IMR-90 (cell line): ENCODE data around the gene TMEM37. TPM values are rescaled to one million over a fixed set of nuclear protein-coding genes. Genes with fewer than 3 reads are reported as not detected.

Experiments
- ATAC-seq: fragments of 200-7000 bp; cut with Tn5 transposase; 2 replicates; pipeline ENCODE4 v1.9.1; 2020; ENCODE audit warnings: low read depth, mild to moderate bottlenecking, moderate library complexity
- BruUV-seq: library from RNA; stranded (reverse); fragments of 400-500 nt; replicated peaks from 2 replicates; lab custom pipeline; 2021; lab: Mats Ljungman, UMichigan
- CTCF ChIA-PET: fragments of 300-600 bp; formaldehyde crosslinking; extraction: SDS; loops from one replicate; lab custom pipeline; 2021; ENCODE audit warnings: antibody characterized with exemption; lab: Yijun Ruan, JAX
- POLR2A ChIA-PET: fragments of 300-600 bp; sonication (Branson Sonifier 250); formaldehyde crosslinking; loops from one replicate; lab custom pipeline; 2022; ENCODE audit warnings: antibody characterized with exemption; ENCODE audit not compliant: unreplicated experiment; lab: Charles Lee
- DNase-seq: peaks from one replicate; pipeline ENCODE4 v3.0.0; 2013
- H2AFZ ChIP-seq: replicated peaks from 2 replicates; pipeline ENCODE3; 2013; ENCODE audit warnings: low read length, mild to moderate bottlenecking; ENCODE audit not compliant: poor library complexity
- H2AK5ac ChIP-seq: 2 replicates; pipeline ENCODE4 v1.6.1; 2013; ENCODE audit warnings: low read depth, low read length, inconsistent platforms
- H2AK9ac ChIP-seq: replicated peaks from 2 replicates; pipeline ENCODE3; 2013; ENCODE audit warnings: mild to moderate bottlenecking, low read depth, low read length, moderate library complexity; ENCODE audit not compliant: poor library complexity
- H2BK120ac ChIP-seq: 2 replicates; pipeline ENCODE4 v1.6.1; 2013; ENCODE audit warnings: low read depth, low read length, inconsistent platforms
- H2BK15ac ChIP-seq: 3 replicates; pipeline ENCODE4 v1.6.1; 2013; ENCODE audit warnings: low read depth, low read length, inconsistent platforms
- H2BK20ac ChIP-seq: 2 replicates; pipeline ENCODE4 v1.6.1; 2013; ENCODE audit warnings: low read depth, mild to moderate bottlenecking, inconsistent platforms, low read length, moderate library complexity
- H2BK5ac ChIP-seq: 2 replicates; pipeline ENCODE4 v1.6.1; 2013; ENCODE audit warnings: mild to moderate bottlenecking, low read depth, low read length, inconsistent platforms; ENCODE audit not compliant: poor library complexity, severe bottlenecking
- H3K14ac ChIP-seq: replicated peaks from 2 replicates; pipeline ENCODE4 v1.6.1; 2013; ENCODE audit warnings: low read depth, low read length, inconsistent platforms
- H3K18ac ChIP-seq: 2 replicates; pipeline ENCODE4 v1.6.1; 2013; ENCODE audit warnings: low read depth, low read length, control low read depth
- H3K23ac ChIP-seq: 2 replicates; pipeline ENCODE4 v1.6.1; 2013; ENCODE audit warnings: low read depth, low read length, inconsistent platforms
- H3K27ac ChIP-seq: 2 replicates; pipeline ENCODE4 v1.5.1; 2013; ENCODE audit warnings: mild to moderate bottlenecking, control low read depth, low read length; ENCODE audit not compliant: insufficient read depth
- H3K27me3 ChIP-seq: 2 replicates; pipeline ENCODE4 v1.6.1; 2013; ENCODE audit warnings: low read length; ENCODE audit not compliant: control insufficient read depth, insufficient read depth
- H3K36me3 ChIP-seq: 2 replicates; pipeline ENCODE4 v1.6.1; 2013; ENCODE audit warnings: low read length, mixed read lengths; ENCODE audit not compliant: control insufficient read depth, insufficient read depth
- H3K4ac ChIP-seq: 2 replicates; pipeline ENCODE4 v1.6.1; 2013; ENCODE audit warnings: low read depth, low read length, inconsistent platforms
- H3K4me1 ChIP-seq: 2 replicates; pipeline ENCODE4 v1.6.1; 2013; ENCODE audit warnings: low read length, mixed read lengths; ENCODE audit not compliant: control insufficient read depth, insufficient read depth
- H3K4me2 ChIP-seq: 2 replicates; pipeline ENCODE4 v1.6.1; 2013; ENCODE audit warnings: low read depth, mild to moderate bottlenecking, control low read depth, low read length, moderate library complexity
- H3K4me3 ChIP-seq: 2 replicates; pipeline ENCODE4 v1.5.1; 2013; ENCODE audit warnings: low read depth, mild to moderate bottlenecking, control low read depth, low read length, moderate library complexity; ENCODE audit not compliant: insufficient read depth
- H3K56ac ChIP-seq: 2 replicates; pipeline ENCODE4 v1.6.1; 2013; ENCODE audit warnings: low read length, inconsistent platforms; ENCODE audit not compliant: insufficient read depth; ENCODE audit errors: extremely low read depth
- H3K79me1 ChIP-seq, 2 experiments: 2 replicates each; pipeline ENCODE4 v1.6.1; 2013; ENCODE audit warnings: low read length in 2 of 2, inconsistent platforms in 1 of 2, low read depth in 1 of 2
- H3K9ac ChIP-seq: 2 replicates; pipeline ENCODE4 v1.6.1; 2013; ENCODE audit warnings: low read depth, low read length, control low read depth
- H3K9me1 ChIP-seq: 2 replicates; pipeline ENCODE4 v1.6.1; 2013; ENCODE audit warnings: low read length, inconsistent platforms; ENCODE audit not compliant: insufficient read depth
- H3K9me3 ChIP-seq: 2 replicates; pipeline ENCODE4 v1.6.1; 2013; ENCODE audit warnings: low read length; ENCODE audit not compliant: control insufficient read depth, insufficient read depth
- H4K20me1 ChIP-seq: 2 replicates; pipeline ENCODE4 v1.6.1; 2013; ENCODE audit warnings: low read length, inconsistent platforms; ENCODE audit not compliant: insufficient read depth
- H4K5ac ChIP-seq: 2 replicates; pipeline ENCODE4 v1.6.1; 2013; ENCODE audit warnings: mild to moderate bottlenecking, low read depth, low read length, control low read depth
- H4K8ac ChIP-seq, 2 experiments: 2 replicates each; pipeline ENCODE4 v1.6.1; 2013; ENCODE audit warnings: low read depth in 2 of 2, low read length in 2 of 2, control low read depth in 1 of 2, inconsistent platforms in 1 of 2
- H4K91ac ChIP-seq: 2 replicates; pipeline ENCODE4 v1.6.1; 2013; ENCODE audit warnings: low read depth, low read length, inconsistent platforms; ENCODE audit not compliant: insufficient read depth
- BHLHE40 ChIP-seq: fragments of 150-350 bp; IDR thresholded peaks from 2 replicates; pipeline ENCODE4 v1.6.1; 2016; ENCODE audit warnings: mild to moderate bottlenecking, low read depth, low read length
- CEBPB ChIP-seq: IDR thresholded peaks from 2 replicates; pipeline ENCODE4 v1.6.1; 2012; ENCODE audit warnings: low read depth, low read length, improper control_type of control experiment
- CHD1 ChIP-seq: IDR thresholded peaks from 2 replicates; pipeline ENCODE4 v1.6.1; 2012; ENCODE audit warnings: low read depth, low read length, improper control_type of control experiment
- FOS ChIP-seq: fragments of 150-350 bp; IDR thresholded peaks from 2 replicates; pipeline ENCODE4 v1.6.1; 2016; ENCODE audit warnings: low read depth, low read length
- MAFK ChIP-seq: IDR thresholded peaks from 2 replicates; pipeline ENCODE4 v1.6.1; 2012; ENCODE audit warnings: low read depth, low read length, improper control_type of control experiment
- MAZ ChIP-seq: IDR thresholded peaks from 2 replicates; pipeline ENCODE4 v1.6.1; 2012; ENCODE audit warnings: low read depth, mild to moderate bottlenecking, low read length, improper control_type of control experiment, moderate library complexity, borderline replicate concordance
- MXI1 ChIP-seq: IDR thresholded peaks from 2 replicates; pipeline ENCODE4 v1.6.1; 2012; ENCODE audit warnings: low read depth, mild to moderate bottlenecking, low read length, moderate library complexity, borderline replicate concordance
- NFE2L2 ChIP-seq: fragments of 150-350 bp; IDR thresholded peaks from 2 replicates; pipeline ENCODE4 v1.6.1; 2016; ENCODE audit warnings: low read depth, mild to moderate bottlenecking, low read length
- POLR2A ChIP-seq: IDR thresholded peaks from 2 replicates; pipeline ENCODE4 v1.6.1; 2012; ENCODE audit warnings: mild to moderate bottlenecking, low read depth, low read length
- RAD21 ChIP-seq: IDR thresholded peaks from 2 replicates; pipeline ENCODE4 v1.6.1; 2012; ENCODE audit warnings: low read length, improper control_type of control experiment
- RCOR1 ChIP-seq: IDR thresholded peaks from 2 replicates; pipeline ENCODE4 v1.6.1; 2012; ENCODE audit warnings: mild to moderate bottlenecking, low read length, improper control_type of control experiment; ENCODE audit not compliant: insufficient replicate concordance
- RFX5 ChIP-seq: IDR thresholded peaks from 2 replicates; pipeline ENCODE4 v1.8.0; 2012; ENCODE audit warnings: low read depth, mild to moderate bottlenecking, low read length, moderate library complexity
- SMC3 ChIP-seq: fragments of 150-350 bp; IDR thresholded peaks from 2 replicates; pipeline ENCODE4 v1.6.1; 2016; ENCODE audit warnings: low read depth, mild to moderate bottlenecking, antibody characterized with exemption, low read length, moderate library complexity
- WGBS, 2 experiments: methylation state at CpG; one replicate each; pipeline versions ENCODE4 v1.1.5 to v1.1.7; 2013; ENCODE audit warnings: missing lambda C conversion rate in 2 of 2; ENCODE audit not compliant: insufficient read length in 1 of 2; ENCODE audit errors: extremely low coverage in 2 of 2; 5-methylcytosine and 5-hydroxymethylcytosine counted together
- dilution Hi-C: fragments of 300-500 bp; cut with HindIII; formaldehyde crosslinking; loops from one replicate; pipeline ENCODE4 v1.14.3; 2018; ENCODE audit warnings: low sequenced_read_pairs; ENCODE audit not compliant: unreplicated experiment
- in situ Hi-C: fragments of 300-500 bp; cut with MboI; formaldehyde crosslinking; loops from 3 replicates; pipeline ENCODE4 v1.14.3; 2019; ENCODE audit warnings: low sequenced_read_pairs, inconsistent platforms, mixed read lengths
- intact Hi-C: fragments of 100-400 bp; cut with micrococcal nuclease; formaldehyde crosslinking; loops from 2 replicates; pipeline ENCODE4 v1.10.0; 2022
- polyA plus RNA-seq, 3 experiments: library from polyadenylated mRNA; depleted of rRNA; stranded (reverse); fragments of >200 nt; gene quantifications; 2 replicates each; pipeline ENCODE4 v1.2.3, GENCODE V29; 2012; ENCODE audit warnings: low replicate concordance in 1 of 3
- total RNA-seq: library from RNA; depleted of rRNA; stranded (reverse); fragments of >200 nt; gene quantifications from 2 replicates; pipeline ENCODE4 v1.2.3, GENCODE V29; 2012
- TF ChIP-seq, protein P1 (sequence below): fragments of 150-350 bp; IDR thresholded peaks from 2 replicates; pipeline ENCODE4 v1.6.1; 2017; ENCODE audit warnings: mild to moderate bottlenecking, antibody characterized with exemption, low read length, low read depth
- TF ChIP-seq, protein P2 (sequence below): fragments of 150-350 bp; IDR thresholded peaks from 2 replicates; pipeline ENCODE4 v1.6.1; 2016; ENCODE audit warnings: low read depth, mild to moderate bottlenecking, low read length, moderate library complexity, borderline replicate concordance
- TF ChIP-seq, protein P3 (sequence below): conservative IDR thresholded peaks from 2 replicates; pipeline ENCODE4 v1.5.1; 2012; ENCODE audit warnings: mild to moderate bottlenecking, low read depth, low read length, improper control_type of control experiment

The TMEM37 gene
- total and polyA plus RNA-seq, 2 of the 4 experiments (the other 2 are of a cell fraction): under 0.01 to 0.39 TPM

DNA sequence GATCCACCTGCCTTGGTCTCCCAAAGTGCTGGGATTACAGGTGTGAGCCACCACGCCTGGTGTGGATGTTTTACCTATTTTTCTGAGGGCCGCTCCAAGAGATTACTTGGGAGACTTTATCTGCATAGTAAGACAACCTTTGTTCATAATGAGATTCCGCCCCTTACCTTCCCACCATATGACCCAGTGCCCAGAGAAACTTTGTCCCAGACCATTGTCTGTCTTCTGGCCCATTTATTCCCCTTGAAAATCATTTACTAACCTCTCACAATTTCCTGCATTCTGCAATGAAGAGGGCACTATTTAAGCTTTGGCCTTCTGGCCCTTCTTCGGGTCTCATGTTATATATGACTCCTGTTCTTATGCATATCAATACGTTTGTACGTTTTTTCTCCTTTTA is 13.7 kb upstream of the TMEM37 start:
- Histone ChIP-seq H3K9me1 (no peaks in the 10 kb centered on the region), H2BK20ac (no peak overlapping the region), H2BK120ac (no peak overlapping the region), H3K4ac (no peak overlapping the region), H3K27ac (no peak overlapping the region), H2AK5ac (no peak overlapping the region), H3K79me1 (no peaks in the 10 kb centered on the region), H3K23ac (no peak overlapping the region), H4K5ac (no peak overlapping the region), H4K8ac (no peak overlapping the region), H4K91ac (no peak overlapping the region), H3K27me3 (peaks cover 2% of the 10 kb centered on the region), H3K4me2 (no peak overlapping the region), H2AK9ac (no peak overlapping the region), H2BK5ac (no peak overlapping the region), H3K9me3 (no peaks in the 10 kb centered on the region), H3K4me3 (no peak overlapping the region), H3K36me3 (no peaks in the 10 kb centered on the region), H3K4me1 (no peaks in the 10 kb centered on the region), H3K14ac (no peak overlapping the region), H3K18ac (no peak overlapping the region), H3K9ac (no peak overlapping the region), H2AFZ (no peak overlapping the region), H2BK15ac (no peak overlapping the region), H4K20me1 (no peaks in the 10 kb centered on the region), H3K56ac (no peak overlapping the region)
- CTCF ChIA-PET: no interaction called here
- BruUV-seq: no TSS peak
- DNase-seq (no peak), ATAC-seq (no peak)
- dilution Hi-C loops (no loop called here), intact Hi-C loops (no loop called here), in situ Hi-C loops (loop anchor here (5.0 kb wide), 1 partner anchor 49 kb away; no protein-coding TSS in a partner anchor)
- WGBS, 2 experiments: no CpG with 5 or more reads among the region's 6 CpGs
- TF ChIP-seq RAD21 (no peak), POLR2A (no peak), MAZ (no peak), BHLHE40 (no peak), MAFK (no peak), RFX5 (no peak), CHD1 (no peak), MXI1 (no peak), FOS (no peak), CEBPB (no peak), SMC3 (no peak), RCOR1 (no peak), NFE2L2 (no peak)
- TF ChIP-seq, protein P1, sequence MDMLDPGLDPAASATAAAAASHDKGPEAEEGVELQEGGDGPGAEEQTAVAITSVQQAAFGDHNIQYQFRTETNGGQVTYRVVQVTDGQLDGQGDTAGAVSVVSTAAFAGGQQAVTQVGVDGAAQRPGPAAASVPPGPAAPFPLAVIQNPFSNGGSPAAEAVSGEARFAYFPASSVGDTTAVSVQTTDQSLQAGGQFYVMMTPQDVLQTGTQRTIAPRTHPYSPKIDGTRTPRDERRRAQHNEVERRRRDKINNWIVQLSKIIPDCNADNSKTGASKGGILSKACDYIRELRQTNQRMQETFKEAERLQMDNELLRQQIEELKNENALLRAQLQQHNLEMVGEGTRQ: no peak
- TF ChIP-seq, protein P2, sequence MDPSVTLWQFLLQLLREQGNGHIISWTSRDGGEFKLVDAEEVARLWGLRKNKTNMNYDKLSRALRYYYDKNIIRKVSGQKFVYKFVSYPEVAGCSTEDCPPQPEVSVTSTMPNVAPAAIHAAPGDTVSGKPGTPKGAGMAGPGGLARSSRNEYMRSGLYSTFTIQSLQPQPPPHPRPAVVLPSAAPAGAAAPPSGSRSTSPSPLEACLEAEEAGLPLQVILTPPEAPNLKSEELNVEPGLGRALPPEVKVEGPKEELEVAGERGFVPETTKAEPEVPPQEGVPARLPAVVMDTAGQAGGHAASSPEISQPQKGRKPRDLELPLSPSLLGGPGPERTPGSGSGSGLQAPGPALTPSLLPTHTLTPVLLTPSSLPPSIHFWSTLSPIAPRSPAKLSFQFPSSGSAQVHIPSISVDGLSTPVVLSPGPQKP: no peak
- TF ChIP-seq, protein P3, sequence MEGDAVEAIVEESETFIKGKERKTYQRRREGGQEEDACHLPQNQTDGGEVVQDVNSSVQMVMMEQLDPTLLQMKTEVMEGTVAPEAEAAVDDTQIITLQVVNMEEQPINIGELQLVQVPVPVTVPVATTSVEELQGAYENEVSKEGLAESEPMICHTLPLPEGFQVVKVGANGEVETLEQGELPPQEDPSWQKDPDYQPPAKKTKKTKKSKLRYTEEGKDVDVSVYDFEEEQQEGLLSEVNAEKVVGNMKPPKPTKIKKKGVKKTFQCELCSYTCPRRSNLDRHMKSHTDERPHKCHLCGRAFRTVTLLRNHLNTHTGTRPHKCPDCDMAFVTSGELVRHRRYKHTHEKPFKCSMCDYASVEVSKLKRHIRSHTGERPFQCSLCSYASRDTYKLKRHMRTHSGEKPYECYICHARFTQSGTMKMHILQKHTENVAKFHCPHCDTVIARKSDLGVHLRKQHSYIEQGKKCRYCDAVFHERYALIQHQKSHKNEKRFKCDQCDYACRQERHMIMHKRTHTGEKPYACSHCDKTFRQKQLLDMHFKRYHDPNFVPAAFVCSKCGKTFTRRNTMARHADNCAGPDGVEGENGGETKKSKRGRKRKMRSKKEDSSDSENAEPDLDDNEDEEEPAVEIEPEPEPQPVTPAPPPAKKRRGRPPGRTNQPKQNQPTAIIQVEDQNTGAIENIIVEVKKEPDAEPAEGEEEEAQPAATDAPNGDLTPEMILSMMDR: no peak
- POLR2A ChIA-PET: no interaction called here
